ENCODE measurements around the gene KIF1A.

- no peak for TF ChIP-seq CTCF (IDR thresholded peaks at IDR 0.05; ENCODE audit: low read length)
- no peak for TF ChIP-seq EZH2 (IDR thresholded peaks at IDR 0.05; ENCODE audit: borderline replicate concordance, low read length)
These were observed 92.6 kb downstream of the KIF1A start for GRCh38 chr2:240727439-240727838.

All from OCI-LY1 (cell line).